ENCODE data around the gene PLIN1.

DNA sequence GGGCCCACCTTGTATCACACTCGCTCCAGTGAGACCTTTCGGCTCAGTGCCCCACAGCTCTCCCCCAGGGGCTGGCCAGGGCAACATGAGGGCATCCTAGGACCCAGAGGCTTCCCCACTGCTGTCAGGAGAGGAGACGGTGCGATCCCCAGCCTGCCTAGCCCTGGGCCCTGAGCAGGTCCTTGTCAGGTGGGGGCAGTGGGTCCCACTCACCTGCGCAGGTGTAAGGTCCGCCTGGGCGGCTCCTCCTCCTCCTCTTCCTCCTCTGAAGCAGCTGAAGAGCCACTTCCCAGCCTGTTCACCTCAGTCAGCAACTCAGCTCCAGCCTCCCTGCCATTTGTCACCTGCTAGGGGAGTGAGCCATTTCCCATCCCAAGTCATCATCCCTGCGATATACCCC is 33.5 kb downstream of the PLIN1 start:
- no peak for TF ChIP-seq EZH2 (IDR thresholded peaks at IDR 0.05; ENCODE audit: insufficient read depth, low read length)
- TF ChIP-seq, protein P1, sequence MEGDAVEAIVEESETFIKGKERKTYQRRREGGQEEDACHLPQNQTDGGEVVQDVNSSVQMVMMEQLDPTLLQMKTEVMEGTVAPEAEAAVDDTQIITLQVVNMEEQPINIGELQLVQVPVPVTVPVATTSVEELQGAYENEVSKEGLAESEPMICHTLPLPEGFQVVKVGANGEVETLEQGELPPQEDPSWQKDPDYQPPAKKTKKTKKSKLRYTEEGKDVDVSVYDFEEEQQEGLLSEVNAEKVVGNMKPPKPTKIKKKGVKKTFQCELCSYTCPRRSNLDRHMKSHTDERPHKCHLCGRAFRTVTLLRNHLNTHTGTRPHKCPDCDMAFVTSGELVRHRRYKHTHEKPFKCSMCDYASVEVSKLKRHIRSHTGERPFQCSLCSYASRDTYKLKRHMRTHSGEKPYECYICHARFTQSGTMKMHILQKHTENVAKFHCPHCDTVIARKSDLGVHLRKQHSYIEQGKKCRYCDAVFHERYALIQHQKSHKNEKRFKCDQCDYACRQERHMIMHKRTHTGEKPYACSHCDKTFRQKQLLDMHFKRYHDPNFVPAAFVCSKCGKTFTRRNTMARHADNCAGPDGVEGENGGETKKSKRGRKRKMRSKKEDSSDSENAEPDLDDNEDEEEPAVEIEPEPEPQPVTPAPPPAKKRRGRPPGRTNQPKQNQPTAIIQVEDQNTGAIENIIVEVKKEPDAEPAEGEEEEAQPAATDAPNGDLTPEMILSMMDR (IDR thresholded peaks at IDR 0.05; ENCODE audit: insufficient read depth, low read depth, low read length) = no peak
